Ascending aorta (tissue), 2 donors: Measurements from ENCODE around the gene RNF213. TPM values are rescaled to one million over a fixed set of nuclear protein-coding genes. Genes with fewer than 3 reads are reported as not detected.

Experiments used
- DNase-seq, 2 donors: peaks; one replicate each; pipeline ENCODE4 v3.0.0-alpha.2; 2019; ENCODE audit warnings: low spot score in 2 of 2
- H3K27ac ChIP-seq, 2 donors: fragments of 200-600 bp; sonication (generic); one replicate each; pipeline ENCODE4 v1.5.1; 2016 to 2017; ENCODE audit warnings: mild to moderate bottlenecking in 1 of 2
- H3K27me3 ChIP-seq: fragments of 200-600 bp; sonication (generic); one replicate; pipeline ENCODE4 v1.5.1; 2017
- H3K36me3 ChIP-seq, 2 donors: fragments of 200-600 bp; sonication (generic); one replicate each; pipeline ENCODE4 v1.5.1; 2016
- H3K4me1 ChIP-seq, 2 donors: fragments of 200-600 bp; sonication (generic); one replicate each; pipeline ENCODE4 v1.5.1; 2016 to 2017; ENCODE audit warnings: mild to moderate bottlenecking in 1 of 2
- H3K4me3 ChIP-seq, 2 donors: fragments of 200-600 bp; sonication (generic); one replicate each; pipeline ENCODE4 v1.5.1; 2016 to 2017; ENCODE audit warnings: mild to moderate bottlenecking in 1 of 2
- H3K9me3 ChIP-seq, 2 donors: fragments of 200-600 bp; sonication (generic); one replicate each; pipeline ENCODE4 v1.5.1; 2016
- intact Hi-C: fragments of 100-400 bp; cut with DNase I; formaldehyde crosslinking; loops from one replicate; pipeline ENCODE4 v1.15.1; 2023
- total RNA-seq: library from RNA; depleted of rRNA; stranded (reverse); fragments of >200 nt; gene quantifications from one replicate; pipeline ENCODE4 v1.1.0, GENCODE V29; 2016
- TF ChIP-seq, protein P1 (sequence below), 3 experiments: fragments of 200-600 bp in 2 of 3; fragments of 450-650 bp in 1 of 3; sonication (generic) in 2 of 3; IDR thresholded peaks; one replicate each; pipeline ENCODE4 v1.5.1; 2016 to 2019; ENCODE audit warnings: antibody characterized with exemption in 3 of 3, mild to moderate bottlenecking in 1 of 3, moderate library complexity in 1 of 3

RNF213 gene
- total RNA-seq, 1 donor from 2014 or later, result 155 TPM

DNA sequence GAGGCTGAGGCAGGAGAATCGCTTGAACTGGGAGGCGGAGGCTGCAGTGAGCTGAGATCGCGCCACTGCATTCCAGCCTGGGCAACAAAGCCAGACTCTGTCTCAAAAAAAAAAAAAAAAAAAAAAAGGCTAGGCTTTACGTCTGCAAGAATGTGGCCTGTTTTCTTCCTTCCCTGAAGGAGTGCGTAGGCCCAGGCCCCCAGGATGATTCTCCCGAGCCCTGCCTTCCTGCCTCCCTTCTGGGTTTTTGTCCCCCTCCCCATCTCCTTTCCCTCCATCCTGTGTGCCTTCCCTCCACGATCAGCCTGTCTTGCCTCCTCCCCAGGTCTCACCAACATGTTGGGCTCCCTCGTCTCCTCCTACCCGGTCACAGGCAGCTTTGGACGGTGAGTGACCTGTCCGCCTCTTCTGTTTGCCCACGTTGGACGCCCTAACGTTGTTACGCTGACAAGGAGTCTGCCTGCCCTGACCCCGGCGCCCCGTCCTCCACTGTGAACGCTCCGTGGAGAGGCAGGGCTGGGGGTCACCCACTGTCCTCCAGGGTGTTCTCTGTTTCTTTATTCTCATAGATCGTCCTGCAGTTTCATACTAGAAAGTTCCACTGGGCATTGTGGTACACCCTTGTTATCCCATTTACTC, 15.7 kb upstream of the RNF213 start:
- Histone ChIP-seq H3K27me3 (no peaks in the 10 kb centered on the region), H3K9me3 (no peaks in the 10 kb centered on the region), H3K4me3 (no peak overlapping the region), H3K27ac (no peak overlapping the region), H3K4me1 (no peaks in the 10 kb centered on the region), H3K36me3 (peaks cover 67 to 79% of the 10 kb centered on the region in 2 donors)
- intact Hi-C loops, result no loop called here
- DNase-seq, result no peak
- TF ChIP-seq, protein P1, sequence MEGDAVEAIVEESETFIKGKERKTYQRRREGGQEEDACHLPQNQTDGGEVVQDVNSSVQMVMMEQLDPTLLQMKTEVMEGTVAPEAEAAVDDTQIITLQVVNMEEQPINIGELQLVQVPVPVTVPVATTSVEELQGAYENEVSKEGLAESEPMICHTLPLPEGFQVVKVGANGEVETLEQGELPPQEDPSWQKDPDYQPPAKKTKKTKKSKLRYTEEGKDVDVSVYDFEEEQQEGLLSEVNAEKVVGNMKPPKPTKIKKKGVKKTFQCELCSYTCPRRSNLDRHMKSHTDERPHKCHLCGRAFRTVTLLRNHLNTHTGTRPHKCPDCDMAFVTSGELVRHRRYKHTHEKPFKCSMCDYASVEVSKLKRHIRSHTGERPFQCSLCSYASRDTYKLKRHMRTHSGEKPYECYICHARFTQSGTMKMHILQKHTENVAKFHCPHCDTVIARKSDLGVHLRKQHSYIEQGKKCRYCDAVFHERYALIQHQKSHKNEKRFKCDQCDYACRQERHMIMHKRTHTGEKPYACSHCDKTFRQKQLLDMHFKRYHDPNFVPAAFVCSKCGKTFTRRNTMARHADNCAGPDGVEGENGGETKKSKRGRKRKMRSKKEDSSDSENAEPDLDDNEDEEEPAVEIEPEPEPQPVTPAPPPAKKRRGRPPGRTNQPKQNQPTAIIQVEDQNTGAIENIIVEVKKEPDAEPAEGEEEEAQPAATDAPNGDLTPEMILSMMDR (IDR thresholded peaks at IDR 0.05), result no peak

DNA sequence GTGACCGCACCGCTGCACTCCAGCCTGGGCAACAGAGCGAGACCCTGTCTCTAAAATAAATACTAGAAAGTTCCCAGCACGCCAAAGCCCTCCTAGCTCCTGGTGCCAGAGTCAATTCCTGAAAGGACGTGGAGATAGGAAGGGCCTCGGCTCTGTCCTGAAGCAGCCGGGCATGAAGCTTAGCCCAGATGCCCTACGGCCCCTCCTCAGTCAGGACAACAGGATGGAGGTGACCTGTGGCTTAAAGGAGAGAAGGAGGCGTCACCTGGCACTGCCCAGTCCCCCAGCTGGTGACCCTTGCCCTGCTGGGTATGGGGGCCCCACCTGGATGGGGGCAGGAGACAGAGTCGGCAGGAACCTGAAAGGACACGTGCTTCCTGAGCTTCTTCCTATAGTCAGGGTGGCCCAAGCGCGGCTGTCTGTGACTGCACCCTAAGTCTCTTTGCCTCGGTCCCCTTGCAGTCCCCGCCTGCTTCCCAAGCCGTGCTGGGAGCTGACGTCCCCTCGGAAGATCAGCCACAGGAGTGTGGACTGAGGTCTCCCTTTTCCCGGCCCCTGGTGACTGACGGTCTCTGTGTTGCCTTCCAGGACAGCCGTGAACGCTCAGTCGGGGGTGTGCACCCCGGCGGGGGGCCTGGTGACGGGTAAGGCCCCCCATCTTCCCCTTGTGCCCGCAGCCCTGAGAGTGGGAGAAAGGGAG, 14.9 kb upstream of the RNF213 start:
- no peak overlapping the region for H3K27ac ChIP-seq
- no peaks in the 10 kb centered on the region for H3K9me3 ChIP-seq
- H3K27me3 ChIP-seq, result no peaks in the 10 kb centered on the region
- TF ChIP-seq, protein P1 (IDR thresholded peaks at IDR 0.05), result no peak
- peaks cover 70 to 77% of the 10 kb centered on the region in 2 donors for H3K36me3 ChIP-seq
- no peaks in the 10 kb centered on the region for H3K4me1 ChIP-seq
- intact Hi-C loops, result no loop called here
- DNase-seq, result no peak
- no peak overlapping the region for H3K4me3 ChIP-seq

DNA sequence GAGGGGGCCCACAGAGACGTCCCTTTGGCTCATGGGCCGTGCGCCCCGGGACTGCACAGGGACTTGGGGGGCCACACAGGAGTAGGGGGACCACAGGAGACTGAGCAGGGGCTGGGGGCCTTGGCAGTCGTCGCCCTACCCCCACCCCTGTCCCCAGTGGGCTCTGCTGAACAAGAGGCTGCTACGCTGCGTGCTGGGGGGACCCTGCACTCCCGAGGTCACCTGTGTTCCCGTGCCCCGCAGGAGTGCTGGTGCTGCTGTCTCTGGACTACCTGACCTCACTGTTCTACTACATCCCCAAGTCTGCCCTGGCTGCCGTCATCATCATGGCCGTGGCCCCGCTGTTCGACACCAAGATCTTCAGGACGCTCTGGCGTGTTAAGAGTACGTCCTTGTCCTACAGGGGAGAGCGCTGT, 14.4 kb upstream of the RNF213 start:
- no peak for DNase-seq
- Histone ChIP-seq H3K4me3 (no peak overlapping the region), H3K9me3 (no peaks in the 10 kb centered on the region), H3K27ac (no peak overlapping the region), H3K4me1 (no peaks in the 10 kb centered on the region), H3K36me3 (peaks cover 65 to 73% of the 10 kb centered on the region in 2 donors), H3K27me3 (no peaks in the 10 kb centered on the region)
- intact Hi-C loops, result no loop called here
- TF ChIP-seq, protein P1 (IDR thresholded peaks at IDR 0.05), result no peak

DNA sequence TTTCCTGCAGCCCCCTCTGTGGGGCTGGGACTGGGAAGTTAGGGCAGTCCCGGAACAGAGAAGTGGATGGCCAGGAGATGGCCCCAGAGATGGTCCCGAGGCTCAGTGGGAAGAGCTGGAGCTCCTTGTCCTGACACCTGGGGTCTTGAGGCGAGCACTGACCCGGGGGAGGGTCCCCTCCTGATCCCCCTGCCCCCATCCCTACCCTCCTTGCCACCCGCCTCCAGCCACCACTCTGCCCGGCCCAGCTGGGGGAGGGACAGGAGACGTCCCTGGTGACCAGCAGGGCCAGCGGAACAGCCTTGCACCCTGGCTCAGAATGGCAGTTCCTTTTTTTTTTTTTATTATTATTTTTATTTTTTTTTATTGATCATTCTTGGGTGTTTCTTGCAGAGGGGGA, 13.9 kb upstream of the RNF213 start:
- intact Hi-C loops, result no loop called here
- H3K36me3 ChIP-seq, result peaks cover 60 to 73% of the 10 kb centered on the region in 2 donors
- no peaks in the 10 kb centered on the region for H3K27me3 ChIP-seq
- no peaks in the 10 kb centered on the region for H3K9me3 ChIP-seq
- no peaks in the 10 kb centered on the region for H3K4me1 ChIP-seq
- no peak for DNase-seq
- TF ChIP-seq, protein P1 (IDR thresholded peaks at IDR 0.05), result no peak
- H3K27ac ChIP-seq, result no peak overlapping the region
- no peak overlapping the region for H3K4me3 ChIP-seq

DNA sequence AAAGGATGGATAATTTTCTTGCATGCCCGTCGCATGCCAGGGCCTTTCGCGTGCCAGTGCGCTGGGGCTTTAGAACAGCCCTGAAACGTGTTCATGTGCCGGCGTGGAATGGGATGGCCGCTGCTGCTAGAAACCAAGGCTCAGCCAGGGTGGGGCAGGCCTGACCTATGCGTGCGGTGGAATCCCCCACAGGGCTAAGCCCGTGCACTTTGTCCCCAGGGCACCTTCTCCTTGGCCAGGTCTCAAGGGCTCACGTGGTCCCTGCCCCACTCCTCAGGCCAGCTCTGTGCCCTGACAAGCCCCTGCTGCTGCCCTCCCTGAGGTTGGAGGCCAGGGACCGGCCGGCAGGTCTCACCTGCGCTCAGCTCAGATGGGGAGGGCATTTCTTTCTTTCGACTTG, 13.1 kb upstream of the RNF213 start:
- Histone ChIP-seq H3K36me3 (peaks cover 53 to 71% of the 10 kb centered on the region in 2 donors), H3K27ac (no peak overlapping the region)

More for the DNA sequence above, 13.1 kb upstream of the RNF213 start:
- TF ChIP-seq, protein P1 (IDR thresholded peaks at IDR 0.05), result no peak
- no peaks in the 10 kb centered on the region for H3K9me3 ChIP-seq
- no peak overlapping the region for H3K4me3 ChIP-seq
- no peak for DNase-seq
- H3K4me1 ChIP-seq, result no peaks in the 10 kb centered on the region
- intact Hi-C loops, result no loop called here
- H3K27me3 ChIP-seq, result no peaks in the 10 kb centered on the region
